Activated CD4-positive, alpha-beta T cell treated with anti-CD3 and anti-CD28 coated beads, Interleukin-2, amount 10 ng/mL, durations not matched to agents 7 days and 5 days (primary cell): Measurements from ENCODE around the gene PSAT1. TPM values are rescaled to one million over a fixed set of nuclear protein-coding genes. Genes with fewer than 3 reads are reported as not detected.
A peak's percentile ranks its signal among the peaks of the same experiment; 100 is the strongest.

ENCODE experiments used
- CTCF ChIA-PET: fragments of 350-600 bp; sonication (Branson Sonifier 250); formaldehyde crosslinking; loops from one replicate; lab custom pipeline; 2021; ENCODE audit warnings: antibody characterized with exemption; lab: Charles Lee
- POLR2A ChIA-PET: fragments of 350-600 bp; sonication (Branson Sonifier 250); formaldehyde crosslinking; loops from one replicate; lab custom pipeline; 2021; ENCODE audit warnings: antibody characterized with exemption; lab: Charles Lee
- DNase-seq: peaks from one replicate; pipeline ENCODE4 v3.0.0-alpha.2; 2020
- H3K27ac Mint-ChIP-seq: one replicate; pipeline ENCODE4 v1.8.0; 2021; ENCODE audit warnings: mild to moderate bottlenecking, moderate library complexity, mixed read lengths
- H3K27me3 Mint-ChIP-seq: one replicate; pipeline ENCODE4 v1.8.0; 2021; ENCODE audit warnings: mixed read lengths
- H3K36me3 Mint-ChIP-seq: one replicate; pipeline ENCODE4 v1.8.0; 2021; ENCODE audit warnings: low read depth, mixed read lengths
- H3K4me1 Mint-ChIP-seq: one replicate; pipeline ENCODE4 v1.8.0; 2021; ENCODE audit warnings: mixed read lengths
- H3K4me3 Mint-ChIP-seq: one replicate; pipeline ENCODE4 v1.8.0; 2021; ENCODE audit warnings: mild to moderate bottlenecking, moderate library complexity, mixed read lengths
- H3K9me3 Mint-ChIP-seq: one replicate; pipeline ENCODE4 v1.8.0; 2021; ENCODE audit warnings: mixed read lengths
- total RNA-seq, 2 experiments: library from RNA; stranded (reverse); gene quantifications; one replicate each; pipeline ENCODE4 v1.2.3, GENCODE V29; 2021

The PSAT1 gene
- total RNA-seq, 2 experiments from 2014 or later = 68.6 to 71.3 TPM

GRCh38 chr9:78365748-78366697 lies 69.1 kb downstream of the PSAT1 start:
- no peak overlapping the region for H3K4me3 Mint-ChIP-seq
- POLR2A ChIA-PET = no interaction called here
- H3K36me3 Mint-ChIP-seq = no peaks in the 10 kb centered on the region
- H3K4me1 Mint-ChIP-seq = no peaks in the 10 kb centered on the region
- CTCF ChIA-PET = interaction anchor here (0.6 kb wide), 1 partner anchor 195 kb away, joined by 3 read pairs; no protein-coding TSS in a partner anchor
- no peak overlapping the region for H3K27ac Mint-ChIP-seq
- H3K27me3 Mint-ChIP-seq = peaks cover 10% of the 10 kb centered on the region
- no peaks in the 10 kb centered on the region for H3K9me3 Mint-ChIP-seq
- no peak for DNase-seq

GRCh38 chr9:78366827-78367226 lies 69.9 kb downstream of the PSAT1 start:
- POLR2A ChIA-PET = no interaction called here

GRCh38 chr9:78368236-78368635 lies 71.3 kb downstream of the PSAT1 start:
- no peaks in the 10 kb centered on the region for H3K9me3 Mint-ChIP-seq
- no peak overlapping the region for H3K4me3 Mint-ChIP-seq
- H3K4me1 Mint-ChIP-seq = no peaks in the 10 kb centered on the region
- H3K36me3 Mint-ChIP-seq = no peaks in the 10 kb centered on the region
- H3K27me3 Mint-ChIP-seq = peaks cover 11% of the 10 kb centered on the region
- no peak for DNase-seq
- no peak overlapping the region for H3K27ac Mint-ChIP-seq
- ChIA-PET POLR2A (no interaction called here), CTCF (interaction anchor here (1.4 to 1.9 kb wide), 2 partner anchors 71 kb away, joined by 3 to 8 read pairs; partner anchors contain the start of gene PSAT1)

More at GRCh38 chr9:78366827-78367226, 69.9 kb downstream of the PSAT1 start:
- H3K4me1 Mint-ChIP-seq = no peaks in the 10 kb centered on the region
- H3K9me3 Mint-ChIP-seq = no peaks in the 10 kb centered on the region
- no peak overlapping the region for H3K27ac Mint-ChIP-seq
- no peak overlapping the region for H3K4me3 Mint-ChIP-seq
- no peak for DNase-seq
- CTCF ChIA-PET = no interaction called here
- peaks cover 11% of the 10 kb centered on the region for H3K27me3 Mint-ChIP-seq
- no peaks in the 10 kb centered on the region for H3K36me3 Mint-ChIP-seq

GRCh38 chr9:78369639-78370219 lies 72.8 kb downstream of the PSAT1 start:
- DNase-seq = peak; percentile 62
- Mint-ChIP-seq H3K27ac (no peak overlapping the region), H3K9me3 (no peaks in the 10 kb centered on the region), H3K27me3 (peaks cover 13% of the 10 kb centered on the region), H3K36me3 (no peaks in the 10 kb centered on the region), H3K4me1 (no peaks in the 10 kb centered on the region), H3K4me3 (no peak overlapping the region)
- POLR2A ChIA-PET = interaction anchor here (0.7 kb wide), 1 partner anchor 154 kb away, joined by 5 read pairs; no protein-coding TSS in a partner anchor
- CTCF ChIA-PET = interaction anchor here (0.6 to 1.9 kb wide), 5 partner anchors 11 to 747 kb away, joined by 3 to 8 read pairs (median 3); partner anchors contain the start of gene PSAT1

- POLR2A ChIA-PET = no interaction called here
- DNase-seq = no peak
- no peaks in the 10 kb centered on the region for H3K4me1 Mint-ChIP-seq
- CTCF ChIA-PET = interaction anchor here (0.9 kb wide), 1 partner anchor 394 kb away, joined by 3 read pairs; no protein-coding TSS in a partner anchor
- no peak overlapping the region for H3K27ac Mint-ChIP-seq
- no peak overlapping the region for H3K4me3 Mint-ChIP-seq
- H3K27me3 Mint-ChIP-seq = peaks cover 13% of the 10 kb centered on the region
- no peaks in the 10 kb centered on the region for H3K36me3 Mint-ChIP-seq
- H3K9me3 Mint-ChIP-seq = no peaks in the 10 kb centered on the region
Observed at GRCh38 chr9:78370991-78371390, 74.1 kb downstream of the PSAT1 start.

GRCh38 chr9:78371981-78372380 lies 75.1 kb downstream of the PSAT1 start:
- Mint-ChIP-seq H3K36me3 (no peaks in the 10 kb centered on the region), H3K27ac (no peak overlapping the region), H3K4me1 (no peaks in the 10 kb centered on the region), H3K9me3 (no peaks in the 10 kb centered on the region), H3K4me3 (no peak overlapping the region), H3K27me3 (peaks cover 13% of the 10 kb centered on the region)
- ChIA-PET POLR2A (no interaction called here), CTCF (no interaction called here)
- no peak for DNase-seq

Other genes starting within 250 kb of the PSAT1 start
- 10 to 100 TPM; 56.3 to 57.6 TPM for gene CEP78, start 61.0 kb upstream of the PSAT1 start, total RNA-seq